VCaP (cell line): ENCODE data around the gene TRIM75.

Experiments
- H3K27ac ChIP-seq: fragments of 450-650 bp; 2 replicates; pipeline ENCODE4 v1.5.1; 2017
- CTCF ChIP-seq: fragments of 450-650 bp; conservative IDR thresholded peaks from 2 replicates; pipeline ENCODE4 v1.5.1; 2017; ENCODE audit warnings: mild to moderate bottlenecking, moderate library complexity

Gene TRIM75

GRCh38 chr4:165052627-165053026 lies 1.0 kb upstream of the TRIM75 start:
- no peak overlapping the region for H3K27ac ChIP-seq
- no peak for TF ChIP-seq CTCF

DNA sequence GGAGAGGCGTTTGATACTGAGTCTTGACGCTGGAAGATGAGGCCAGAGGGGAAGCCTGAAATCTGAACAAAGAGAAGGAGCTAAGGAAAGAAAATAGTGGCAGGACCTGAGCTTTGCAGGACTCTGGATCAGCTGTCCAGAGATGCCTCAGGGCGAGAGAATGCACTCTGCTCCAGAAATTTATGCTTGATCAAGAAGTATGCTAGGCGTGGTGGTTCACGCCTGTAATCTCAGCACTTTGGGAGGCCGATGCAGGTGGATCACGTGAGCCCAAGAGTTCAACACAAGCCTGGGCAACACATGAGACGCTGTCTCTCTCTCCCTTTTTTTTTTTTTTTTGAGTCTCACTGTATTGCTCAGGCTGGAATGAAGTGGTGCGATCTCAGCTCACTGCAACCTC lies 1.9 kb downstream of the TRIM75 start:
- H3K27ac ChIP-seq: no peak overlapping the region
- no peak for TF ChIP-seq CTCF

- no peak for TF ChIP-seq CTCF
- no peak overlapping the region for H3K27ac ChIP-seq
These were observed 5.0 kb downstream of the TRIM75 start for GRCh38 chr4:165058666-165059065.

- TF ChIP-seq CTCF: no peak
- H3K27ac ChIP-seq: no peak overlapping the region
These were observed 5.7 kb downstream of the TRIM75 start for GRCh38 chr4:165059386-165059785.

DNA sequence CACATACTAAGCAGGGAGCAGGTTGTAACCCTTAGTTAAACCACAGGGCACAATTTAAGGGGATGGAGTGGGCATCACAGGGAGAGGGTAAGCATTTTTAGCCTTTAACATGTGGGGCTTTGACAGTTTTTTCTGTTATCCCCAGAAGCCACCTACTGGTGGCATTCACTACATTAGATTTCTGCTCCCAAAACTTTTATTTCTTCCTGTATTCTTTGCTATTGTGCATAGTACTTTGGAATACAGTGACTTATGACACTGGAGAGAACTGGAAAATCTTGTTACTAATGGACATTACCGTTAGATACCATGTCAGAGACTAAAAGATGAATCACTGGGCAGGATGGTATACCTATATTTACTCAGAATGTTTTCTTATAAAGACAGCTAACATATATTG lies 7.3 kb downstream of the TRIM75 start:
- TF ChIP-seq CTCF: peak; percentile 68
- H3K27ac ChIP-seq: no peak overlapping the region

DNA sequence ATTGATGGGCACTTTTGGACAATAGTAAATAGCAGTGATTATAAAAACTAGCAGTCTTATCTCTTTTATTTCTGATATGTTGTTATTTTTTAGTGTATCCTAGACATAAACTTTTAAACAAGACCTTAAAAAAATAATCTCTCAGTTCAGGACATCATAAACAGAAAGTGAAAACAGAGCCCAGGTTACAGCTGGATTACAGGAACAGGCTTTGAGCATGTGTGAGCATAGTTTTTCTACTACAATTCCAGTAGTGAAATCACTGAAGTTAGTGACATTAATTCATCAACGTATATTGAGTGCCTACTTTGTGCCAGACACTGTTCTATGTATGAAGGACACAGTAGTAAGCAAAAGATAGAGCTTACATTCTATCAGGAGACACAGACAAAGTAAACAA lies 16.9 kb downstream of the TRIM75 start:
- peak overlapping the region; percentile 44 for H3K27ac ChIP-seq
- TF ChIP-seq CTCF: no peak

GRCh38 chr4:165073346-165073745 lies 19.7 kb downstream of the TRIM75 start:
- peak overlapping the region; percentile 44 for H3K27ac ChIP-seq

GRCh38 chr4:165077034-165077578 lies 23.4 kb downstream of the TRIM75 start:
- H3K27ac ChIP-seq: peak overlapping the region; percentile 98
- TF ChIP-seq CTCF: no peak
